Left kidney (tissue), 2 donors: ENCODE measurements around the gene PLAAT2. TPM values are rescaled to one million over a fixed set of nuclear protein-coding genes. Genes with fewer than 3 reads are reported as not detected.
"Not testable (repeated sequence)": the region's sequence is repeated elsewhere in the genome, so short reads cannot be mapped to it uniquely, and the experiment has no call there.

Source experiments
- DNase-seq: peaks from one replicate; pipeline ENCODE4 v3.0.0-alpha.2; 2013
- polyA plus RNA-seq: library from polyadenylated mRNA; unstranded; fragments of 120-200 nt; gene quantifications from one replicate; pipeline ENCODE4 v1.2.1, GENCODE V29; 2013; ENCODE audit not compliant: insufficient read length

PLAAT2 gene
- polyA plus RNA-seq, 1 donor: 0.88 TPM

- not testable (repeated sequence) for DNase-seq
These were observed 13.0 kb downstream of the PLAAT2 start for GRCh38 chr11:63550156-63550700.

GRCh38 chr11:63549411-63549810 lies 13.8 kb downstream of the PLAAT2 start:
- DNase-seq: no peak

GRCh38 chr11:63548178-63548577 lies 15.0 kb downstream of the PLAAT2 start:
- DNase-seq: no peak

- no peak for DNase-seq
These were observed 16.1 kb downstream of the PLAAT2 start for GRCh38 chr11:63547061-63547460.

GRCh38 chr11:63543711-63544110 lies 19.5 kb downstream of the PLAAT2 start:
- DNase-seq: no peak

- not testable (repeated sequence) for DNase-seq
These were observed 20.7 kb downstream of the PLAAT2 start for GRCh38 chr11:63542506-63542905.

- no peak for DNase-seq
These were observed 25.7 kb downstream of the PLAAT2 start for GRCh38 chr11:63537293-63538101.

GRCh38 chr11:63536669-63537292 lies 26.4 kb downstream of the PLAAT2 start, which contains the start of gene PLAAT4:
PLAAT4 (plus strand) TSS chr11:63536808; CDS start chr11:63536869, 61 bp downstream.
- DNase-seq: peak; percentile 29

- DNase-seq: no peak
These were observed 27.4 kb downstream of the PLAAT2 start for GRCh38 chr11:63535734-63536133.

GRCh38 chr11:63534895-63535461 lies 28.2 kb downstream of the PLAAT2 start:
- DNase-seq: no peak

GRCh38 chr11:63534076-63534475 lies 29.1 kb downstream of the PLAAT2 start:
- no peak for DNase-seq

- no peak for DNase-seq
These were observed 30.2 kb downstream of the PLAAT2 start for GRCh38 chr11:63532799-63533475.

GRCh38 chr11:63532117-63532516 lies 31.1 kb downstream of the PLAAT2 start:
- no peak for DNase-seq

GRCh38 chr11:63531074-63531792 lies 31.9 kb downstream of the PLAAT2 start:
- DNase-seq: not testable (repeated sequence)

- DNase-seq: no peak
These were observed 33.2 kb downstream of the PLAAT2 start for GRCh38 chr11:63530021-63530420.

- DNase-seq: not testable (repeated sequence)
These were observed 33.8 kb downstream of the PLAAT2 start for GRCh38 chr11:63529373-63529772.

GRCh38 chr11:63528729-63529278 lies 34.4 kb downstream of the PLAAT2 start:
- not testable (repeated sequence) for DNase-seq

GRCh38 chr11:63528156-63528555 lies 35.0 kb downstream of the PLAAT2 start:
- not testable (repeated sequence) for DNase-seq

GRCh38 chr11:63527667-63528066 lies 35.5 kb downstream of the PLAAT2 start:
- DNase-seq: no peak

- DNase-seq: no peak
These were observed 40.0 kb downstream of the PLAAT2 start for GRCh38 chr11:63523151-63523550.

GRCh38 chr11:63521896-63522295 lies 41.3 kb downstream of the PLAAT2 start:
- no peak for DNase-seq
